Astrocyte (in vitro differentiated cells and primary cell): Measurements from ENCODE around the gene C5orf22. TPM values are rescaled to one million over a fixed set of nuclear protein-coding genes. Genes with fewer than 3 reads are reported as not detected.

Experiments used
- DNase-seq: peaks from one replicate; pipeline ENCODE4 v3.0.0-alpha.2; 2010; ENCODE audit warnings: low read depth
- FAIRE-seq: peaks from 2 replicates; lab custom pipeline; 2011; peaks lifted over from hg19 to GRCh38; lab: Jason Lieb, UNC
- H2AFZ ChIP-seq: 2 replicates; pipeline ENCODE4 v1.6.0; 2012; ENCODE audit warnings: low read depth, low read length, inconsistent platforms
- H3K27ac ChIP-seq: 2 replicates; pipeline ENCODE4 v1.5.1; 2011; ENCODE audit warnings: low read depth, low read length, inconsistent platforms
- H3K27me3 ChIP-seq: 2 replicates; pipeline ENCODE4 v1.6.0; 2011; ENCODE audit warnings: low read length, inconsistent platforms; ENCODE audit not compliant: insufficient read depth
- H3K36me3 ChIP-seq: 2 replicates; pipeline ENCODE4 v1.5.1; 2011; ENCODE audit warnings: low read length, inconsistent platforms; ENCODE audit not compliant: insufficient read depth
- H3K4me1 ChIP-seq: 2 replicates; pipeline ENCODE4 v1.5.1; 2011; ENCODE audit warnings: low read length, inconsistent platforms; ENCODE audit not compliant: insufficient read depth
- H3K4me2 ChIP-seq: 2 replicates; pipeline ENCODE4 v1.6.0; 2012; ENCODE audit warnings: low read length, inconsistent platforms
- H3K4me3 ChIP-seq: 2 replicates; pipeline ENCODE4 v1.5.1; 2011; ENCODE audit warnings: low read depth, mild to moderate bottlenecking, low read length, inconsistent platforms; ENCODE audit not compliant: insufficient read depth
- H3K79me2 ChIP-seq: 2 replicates; pipeline ENCODE4 v1.6.0; 2012; ENCODE audit warnings: mild to moderate bottlenecking, low read length, inconsistent platforms; ENCODE audit not compliant: insufficient read depth
- H3K9ac ChIP-seq: 2 replicates; pipeline ENCODE4 v1.6.0; 2012; ENCODE audit warnings: mild to moderate bottlenecking, low read length, inconsistent platforms
- H3K9me3 ChIP-seq: 2 replicates; pipeline ENCODE4 v1.5.1; 2012; ENCODE audit warnings: low read depth, mild to moderate bottlenecking, low read length, inconsistent platforms; ENCODE audit not compliant: insufficient read depth
- H4K20me1 ChIP-seq: 2 replicates; pipeline ENCODE4 v1.6.0; 2012; ENCODE audit warnings: low read length, inconsistent platforms; ENCODE audit not compliant: insufficient read depth
- H3K27ac Mint-ChIP-seq: one replicate; pipeline ENCODE4 v1.8.0; 2021; ENCODE audit warnings: mild to moderate bottlenecking, mixed read lengths; ENCODE audit not compliant: unreplicated experiment
- H3K27me3 Mint-ChIP-seq: one replicate; pipeline ENCODE4 v1.8.0; 2021; ENCODE audit warnings: low read depth, mixed read lengths; ENCODE audit not compliant: unreplicated experiment
- H3K36me3 Mint-ChIP-seq: one replicate; pipeline ENCODE4 v1.8.0; 2021; ENCODE audit warnings: low read depth, mixed read lengths; ENCODE audit not compliant: unreplicated experiment
- H3K4me1 Mint-ChIP-seq: one replicate; pipeline ENCODE4 v1.8.0; 2021; ENCODE audit warnings: low read depth, mixed read lengths; ENCODE audit not compliant: unreplicated experiment
- H3K4me3 Mint-ChIP-seq: one replicate; pipeline ENCODE4 v1.8.0; 2021; ENCODE audit warnings: mild to moderate bottlenecking, moderate library complexity, mixed read lengths; ENCODE audit not compliant: unreplicated experiment
- H3K9me3 Mint-ChIP-seq: one replicate; pipeline ENCODE4 v1.8.0; 2021; ENCODE audit warnings: mild to moderate bottlenecking, mixed read lengths; ENCODE audit not compliant: unreplicated experiment
- CTCF ChIP-seq: IDR thresholded peaks from 2 replicates; pipeline ENCODE4 v1.5.1; 2011; ENCODE audit warnings: low read depth, mild to moderate bottlenecking, inconsistent platforms, low read length, moderate library complexity; ENCODE audit not compliant: insufficient read depth
- EZH2 ChIP-seq: IDR thresholded peaks from 2 replicates; pipeline ENCODE4 v1.6.1; 2012; ENCODE audit warnings: mild to moderate bottlenecking, low read length, inconsistent platforms; ENCODE audit not compliant: insufficient read depth
- total RNA-seq: library from RNA; stranded (reverse); gene quantifications from 2 replicates; pipeline ENCODE4 v1.2.1, GENCODE V29; 2021

C5orf22 gene
- total RNA-seq, 1 donor from 2014 or later = 25.9 TPM

- TF ChIP-seq EZH2 (no peak), CTCF (no peak)
- no peaks in the 10 kb centered on the region for H3K36me3 Mint-ChIP-seq
- H3K27me3 ChIP-seq = peaks cover 3% of the 10 kb centered on the region
- no peak overlapping the region for H3K4me3 ChIP-seq
- peaks cover 9% of the 10 kb centered on the region for H3K27me3 Mint-ChIP-seq
- H2AFZ ChIP-seq = no peak overlapping the region
- no peak overlapping the region for H3K4me3 Mint-ChIP-seq
- no peak overlapping the region for H3K27ac Mint-ChIP-seq
- no peaks in the 10 kb centered on the region for H3K4me1 ChIP-seq
- H3K4me1 Mint-ChIP-seq = no peaks in the 10 kb centered on the region
- H3K27ac ChIP-seq = no peak overlapping the region
- H3K36me3 ChIP-seq = no peaks in the 10 kb centered on the region
- no peak overlapping the region for H3K9ac ChIP-seq
- FAIRE-seq (no peak), DNase-seq (no peak)
- H4K20me1 ChIP-seq = no peaks in the 10 kb centered on the region
- no peak overlapping the region for H3K4me2 ChIP-seq
- no peaks in the 10 kb centered on the region for H3K79me2 ChIP-seq
- H3K9me3 Mint-ChIP-seq = no peaks in the 10 kb centered on the region
- no peaks in the 10 kb centered on the region for H3K9me3 ChIP-seq
These were observed 72.5 kb downstream of the C5orf22 start for GRCh38 chr5:31604644-31605043.

Other genes with a start within 250 kb of the C5orf22 start
- gene DROSHA, start 208 bp upstream of the C5orf22 start, total RNA-seq = 50.6 and 56.5 TPM in 2 replicates
- gene PDZD2, start 106.8 kb downstream of the C5orf22 start, total RNA-seq = 6.5 and 10.3 TPM in 2 replicates